K562 (cell line): ENCODE results near the gene SMAD3. TPM values are rescaled to one million over a fixed set of nuclear protein-coding genes. Genes with fewer than 3 reads are reported as not detected.

Experiments
- ATF3 ChIP-seq, 2 experiments: fragments of 450-650 bp in 1 of 2; sonication (generic) in 1 of 2; formaldehyde crosslinking in 1 of 2; IDR thresholded peaks in 1 of 2; conservative IDR thresholded peaks in 1 of 2; 2 replicates each; pipeline versions ENCODE4 v1.6.1 to v1.8.1; 2016 to 2023; ENCODE audit warnings: mild to moderate bottlenecking in 2 of 2, moderate library complexity in 2 of 2, inconsistent platforms in 1 of 2, missing genetic modification reagents in 1 of 2
- FIP1L1 ChIP-seq: fragments of 200-400 bp; formaldehyde crosslinking; IDR thresholded peaks from 2 replicates; pipeline ENCODE4 v1.6.1; 2018; ENCODE audit warnings: mild to moderate bottlenecking, low read depth, low read length; ENCODE audit not compliant: poor library complexity, severe bottlenecking
- FOSL1 ChIP-seq: fragments of 200-800 bp; sonication (Bioruptor generic); conservative IDR thresholded peaks from 2 replicates; pipeline ENCODE4 v1.6.1; 2016; ENCODE audit warnings: missing genetic modification characterization, missing compliant biosample characterization
- HIVEP1 ChIP-seq: fragments of 250-450 bp; sonication (Bioruptor Pico); IDR thresholded peaks from 2 replicates; pipeline ENCODE4 v1.4.0; 2020; ENCODE audit warnings: mild to moderate bottlenecking
- MAFG ChIP-seq: fragments of 450-650 bp; conservative IDR thresholded peaks from 2 replicates; pipeline ENCODE4 v1.6.1; 2016; ENCODE audit warnings: missing genetic modification characterization, missing compliant biosample characterization
- MEIS2 ChIP-seq: fragments of 450-650 bp; IDR thresholded peaks from 2 replicates; pipeline ENCODE4 v1.6.1; 2014; ENCODE audit warnings: mild to moderate bottlenecking; ENCODE audit not compliant: partially characterized antibody
- MTA3 ChIP-seq: fragments of 450-650 bp; formaldehyde crosslinking; IDR thresholded peaks from 2 replicates; pipeline ENCODE4 v1.6.1; 2017; ENCODE audit warnings: mild to moderate bottlenecking, borderline replicate concordance
- NR2C2 ChIP-seq, 2 experiments: fragments of 200-800 bp in 1 of 2; sonication (Bioruptor generic) in 1 of 2; sonication (generic) in 1 of 2; formaldehyde crosslinking in 1 of 2; IDR thresholded peaks; 2 replicates each; pipeline versions ENCODE4 v1.6.1 to v1.8.0; 2016 to 2022; ENCODE audit warnings: mild to moderate bottlenecking in 1 of 2, missing compliant biosample characterization in 1 of 2, missing genetic modification characterization in 1 of 2, missing genetic modification reagents in 1 of 2
- PHF20 ChIP-seq: fragments of 450-650 bp; IDR thresholded peaks from 2 replicates; pipeline ENCODE4 v1.6.1; 2018; ENCODE audit not compliant: partially characterized antibody
- SRF ChIP-seq, 2 experiments: fragments of 250-450, 450-650 bp in 1 of 2; sonication (Bioruptor Pico) in 1 of 2; sonication (generic) in 1 of 2; formaldehyde crosslinking; IDR thresholded peaks; 2 replicates each; pipeline versions ENCODE4 v1.5.0 to v1.5.1; 2020 to 2022; ENCODE audit warnings: mild to moderate bottlenecking in 1 of 2, missing genetic modification reagents in 1 of 2
- TEAD1 ChIP-seq, 2 experiments: fragments of 450-650 bp in 1 of 2; sonication (generic) in 1 of 2; formaldehyde crosslinking; IDR thresholded peaks; 2 replicates each; pipeline versions ENCODE4 v1.4.0 to v1.8.0; 2020 to 2022; ENCODE audit warnings: mild to moderate bottlenecking in 2 of 2, missing genetic modification reagents in 1 of 2
- TGIF2 ChIP-seq: sonication (generic); formaldehyde crosslinking; IDR thresholded peaks from 2 replicates; pipeline ENCODE4 v1.8.1; 2022; ENCODE audit warnings: mild to moderate bottlenecking, missing genetic modification reagents, moderate library complexity
- ZNF3 ChIP-seq: fragments of 250-450 bp; sonication (Bioruptor Pico); IDR thresholded peaks from 2 replicates; pipeline ENCODE4 v1.5.0; 2021; ENCODE audit warnings: mild to moderate bottlenecking, moderate library complexity
- polyA plus RNA-seq, 8 experiments: library from polyadenylated mRNA; depleted of rRNA in 4 of 8; stranded (reverse) in 5 of 8; unstranded in 3 of 8; fragments of >200 nt; fragmentation: Nextera tagmentation in 2 of 8; fragmentation: Illumina TruSeq in 1 of 8; extraction: Ambion mirVana in 2 of 8; extraction: Trizol in 1 of 8; gene quantifications; 2 replicates each; pipeline versions ENCODE4 v1.2.1 to v1.2.3, GENCODE V29; 2011 to 2014; ENCODE audit warnings: inconsistent platforms in 1 of 8, missing spikeins in 1 of 8
- total RNA-seq, 7 experiments: library from RNA; depleted of rRNA in 6 of 7; stranded (reverse); fragments of >200 nt in 6 of 7; fragmentation: Illumina TruSeq in 2 of 7; extraction: Trizol in 2 of 7; gene quantifications; 2 replicates each; pipeline versions ENCODE4 v1.2.1 to v1.2.3, GENCODE V29; 2011 to 2021; ENCODE audit warnings: low replicate concordance in 1 of 7
- TF ChIP-seq, protein P1 (sequence below): fragments of 250-450 bp; sonication (Bioruptor Pico); IDR thresholded peaks from 2 replicates; pipeline ENCODE4 v1.4.0; 2020
- TF ChIP-seq, protein P2 (sequence below): fragments of 250-450 bp; sonication (Bioruptor Pico); IDR thresholded peaks from 2 replicates; pipeline ENCODE4 v1.5.0; 2021; ENCODE audit warnings: mild to moderate bottlenecking, moderate library complexity

Gene SMAD3
- total and polyA plus RNA-seq, 9 of the 15 experiments (the other 6 are each of a cell fraction or from before 2014, with no cell fraction given) = 4.3 to 39.2 (median 11.1) TPM

DNA sequence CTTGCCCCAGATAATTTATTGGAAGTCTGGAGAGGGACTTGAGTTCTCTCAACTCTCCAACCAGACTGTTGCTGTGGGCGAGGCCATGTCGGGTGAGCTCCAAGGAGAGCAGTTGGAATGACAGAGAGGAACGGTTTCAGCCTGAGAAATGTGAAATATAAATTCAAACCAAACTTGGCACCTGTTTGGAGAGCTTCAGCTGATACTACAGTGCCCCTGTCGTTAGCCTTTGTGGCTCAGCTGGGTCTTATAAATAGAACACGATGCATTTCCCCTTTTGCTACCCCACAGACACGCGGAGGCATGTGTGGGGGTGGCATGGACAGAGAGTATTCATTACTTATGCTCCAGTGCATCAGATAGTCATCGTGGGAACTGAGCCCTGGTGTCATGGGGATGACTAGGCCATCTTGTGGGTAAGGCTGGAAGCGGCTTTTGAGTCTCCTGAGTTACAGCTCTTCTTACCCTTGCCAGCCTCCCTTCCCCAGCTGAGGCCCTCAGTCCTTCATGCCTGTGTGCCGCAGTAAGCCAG is 15.6 kb downstream of the SMAD3 start (continued):
- TF ChIP-seq, protein P1, sequence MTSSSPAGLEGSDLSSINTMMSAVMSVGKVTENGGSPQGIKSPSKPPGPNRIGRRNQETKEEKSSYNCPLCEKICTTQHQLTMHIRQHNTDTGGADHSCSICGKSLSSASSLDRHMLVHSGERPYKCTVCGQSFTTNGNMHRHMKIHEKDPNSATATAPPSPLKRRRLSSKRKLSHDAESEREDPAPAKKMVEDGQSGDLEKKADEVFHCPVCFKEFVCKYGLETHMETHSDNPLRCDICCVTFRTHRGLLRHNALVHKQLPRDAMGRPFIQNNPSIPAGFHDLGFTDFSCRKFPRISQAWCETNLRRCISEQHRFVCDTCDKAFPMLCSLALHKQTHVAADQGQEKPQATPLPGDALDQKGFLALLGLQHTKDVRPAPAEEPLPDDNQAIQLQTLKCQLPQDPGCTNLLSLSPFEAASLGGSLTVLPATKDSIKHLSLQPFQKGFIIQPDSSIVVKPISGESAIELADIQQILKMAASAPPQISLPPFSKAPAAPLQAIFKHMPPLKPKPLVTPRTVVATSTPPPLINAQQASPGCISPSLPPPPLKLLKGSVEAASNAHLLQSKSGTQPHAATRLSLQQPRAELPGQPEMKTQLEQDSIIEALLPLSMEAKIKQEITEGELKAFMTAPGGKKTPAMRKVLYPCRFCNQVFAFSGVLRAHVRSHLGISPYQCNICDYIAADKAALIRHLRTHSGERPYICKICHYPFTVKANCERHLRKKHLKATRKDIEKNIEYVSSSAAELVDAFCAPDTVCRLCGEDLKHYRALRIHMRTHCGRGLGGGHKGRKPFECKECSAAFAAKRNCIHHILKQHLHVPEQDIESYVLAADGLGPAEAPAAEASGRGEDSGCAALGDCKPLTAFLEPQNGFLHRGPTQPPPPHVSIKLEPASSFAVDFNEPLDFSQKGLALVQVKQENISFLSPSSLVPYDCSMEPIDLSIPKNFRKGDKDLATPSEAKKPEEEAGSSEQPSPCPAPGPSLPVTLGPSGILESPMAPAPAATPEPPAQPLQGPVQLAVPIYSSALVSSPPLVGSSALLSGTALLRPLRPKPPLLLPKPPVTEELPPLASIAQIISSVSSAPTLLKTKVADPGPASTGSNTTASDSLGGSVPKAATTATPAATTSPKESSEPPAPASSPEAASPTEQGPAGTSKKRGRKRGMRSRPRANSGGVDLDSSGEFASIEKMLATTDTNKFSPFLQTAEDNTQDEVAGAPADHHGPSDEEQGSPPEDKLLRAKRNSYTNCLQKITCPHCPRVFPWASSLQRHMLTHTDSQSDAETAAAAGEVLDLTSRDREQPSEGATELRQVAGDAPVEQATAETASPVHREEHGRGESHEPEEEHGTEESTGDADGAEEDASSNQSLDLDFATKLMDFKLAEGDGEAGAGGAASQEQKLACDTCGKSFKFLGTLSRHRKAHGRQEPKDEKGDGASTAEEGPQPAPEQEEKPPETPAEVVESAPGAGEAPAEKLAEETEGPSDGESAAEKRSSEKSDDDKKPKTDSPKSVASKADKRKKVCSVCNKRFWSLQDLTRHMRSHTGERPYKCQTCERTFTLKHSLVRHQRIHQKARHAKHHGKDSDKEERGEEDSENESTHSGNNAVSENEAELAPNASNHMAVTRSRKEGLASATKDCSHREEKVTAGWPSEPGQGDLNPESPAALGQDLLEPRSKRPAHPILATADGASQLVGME (CRISPR knock-in tag) = no peak
- TF ChIP-seq NR2C2 (CRISPR knock-in tag; IDR thresholded peaks at IDR 0.05) = no peak
- peak; percentile 44; the same call in 1 of the 2 replicates for TF ChIP-seq NR2C2 (tag; IDR thresholded peaks at IDR 0.05)
- TF ChIP-seq FIP1L1 = no peak
- peak; percentile 60; the same call in 1 of the 2 replicates for TF ChIP-seq FOSL1
- peak in 1 of 2 experiments; percentile 83; a peak in 2 of 4 replicates for TF ChIP-seq TEAD1 (CRISPR knock-in tag; IDR thresholded peaks at IDR 0.05)
- no peak; the same call in 1 of the 2 replicates for TF ChIP-seq MAFG (tag)
- TF ChIP-seq MTA3 = peak; percentile 68; the same call in 1 of the 2 replicates
- TF ChIP-seq SRF (CRISPR knock-in tag; IDR thresholded peaks at IDR 0.05) = no peak
- no peak for TF ChIP-seq TGIF2 (CRISPR knock-in tag)
- no peak for TF ChIP-seq PHF20
- TF ChIP-seq ATF3 (IDR thresholded peaks at IDR 0.05) = peak; percentile 30; the same call in 1 of the 2 replicates
- TF ChIP-seq ATF3 (CRISPR knock-in tag; conservative IDR thresholded peaks at IDR 0.05) = no peak
- TF ChIP-seq MEIS2 = no peak
- no peak for TF ChIP-seq HIVEP1 (CRISPR knock-in tag)
- TF ChIP-seq, protein P2, sequence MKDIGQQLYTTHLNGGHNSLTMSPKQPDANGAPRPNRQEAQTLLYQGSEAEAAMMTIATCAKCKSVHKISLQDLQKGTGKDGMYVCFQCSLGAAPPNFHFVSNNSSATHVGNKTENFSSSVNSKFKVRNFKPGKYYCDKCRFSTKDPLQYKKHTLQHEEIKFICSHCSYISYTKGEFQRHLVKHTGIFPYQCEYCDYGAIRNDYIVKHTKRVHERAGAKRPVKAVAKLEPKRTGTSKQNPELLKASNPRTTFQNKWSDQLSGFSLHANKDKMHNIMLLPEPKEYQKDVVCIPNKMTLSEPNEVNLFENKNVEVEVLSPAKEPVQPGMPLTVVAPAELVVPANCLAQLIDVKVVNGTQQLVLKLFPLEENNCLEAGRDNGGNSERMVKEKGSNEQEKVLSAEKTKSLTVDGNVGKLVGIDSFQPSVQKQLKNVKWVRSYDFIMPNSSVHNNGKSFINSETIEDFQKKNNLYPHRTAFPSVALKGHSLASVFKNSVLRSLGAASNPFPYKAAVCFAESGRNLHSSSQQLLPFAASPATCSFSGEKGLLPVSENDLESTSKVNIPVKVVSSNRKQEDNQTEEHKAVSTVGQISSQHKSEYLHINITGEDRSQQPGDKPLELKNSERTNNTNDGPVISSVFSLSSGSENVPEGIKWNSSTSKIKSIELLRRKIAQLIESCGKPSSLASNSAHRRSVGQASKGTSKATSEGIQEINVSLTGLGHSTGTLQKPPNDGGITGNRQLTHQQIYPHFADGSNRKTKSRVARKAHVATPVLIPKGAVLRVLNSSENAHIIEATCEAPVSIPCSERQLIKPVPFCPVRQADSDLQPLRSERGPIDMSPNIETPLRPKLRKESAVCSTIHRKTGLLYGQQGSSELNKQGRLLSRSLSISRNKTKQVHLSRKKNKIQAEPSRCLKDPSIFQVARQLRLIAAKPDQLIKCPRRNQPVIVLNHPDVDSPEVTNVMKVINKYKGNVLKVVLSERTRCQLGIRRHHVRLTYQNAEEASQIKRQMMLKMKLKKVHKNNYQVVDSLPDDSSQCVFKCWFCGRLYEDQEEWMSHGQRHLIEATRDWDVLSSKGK (CRISPR knock-in tag) = no peak
- TF ChIP-seq ZNF3 (CRISPR knock-in tag) = no peak
